ENCODE measurements around the gene EGLN2.
"Not testable (repeated sequence)": the region's sequence is repeated elsewhere in the genome, so short reads cannot be mapped to it uniquely, and the experiment has no call there.

EGLN2 gene

GRCh38 chr19:40819479-40820234, 20.7 kb downstream of the EGLN2 start:
- H2AFZ ChIP-seq (ENCODE audit: low read depth, low read length) = peak overlapping the region; percentile 19; the same call in 1 of the 2 replicates
- H3K4me2 ChIP-seq (ENCODE audit: insufficient read depth, low read length); H4K20me1 ChIP-seq (ENCODE audit: insufficient read depth, low read length); H3K27me3 ChIP-seq (ENCODE audit: insufficient read depth, low read length, poor library complexity); H3K4me3 ChIP-seq (ENCODE audit: low read depth in 1 of 2, low read length in 2 of 2); H3K9me3 ChIP-seq (ENCODE audit: insufficient read depth, low read length, severe bottlenecking); H3K36me3 ChIP-seq (ENCODE audit: insufficient read depth, low read length); H3K79me2 ChIP-seq (ENCODE audit: insufficient read depth, low read length); H3K4me1 ChIP-seq (ENCODE audit: insufficient read depth, low read length): not testable (repeated sequence)
- DNase-seq (peak; percentile 54), ATAC-seq (ENCODE audit: insufficient read depth, low read depth) (peak; percentile 42; the same call in 1 of the 3 replicates)
- peak overlapping the region; percentile 8; the same call in 1 of the 2 replicates for H3K9ac ChIP-seq (ENCODE audit: low read depth, low read length)
- H3K27ac ChIP-seq (ENCODE audit: low read length) = peak overlapping the region; percentile 53; the same call in 1 of the 2 replicates
- TF ChIP-seq CTCF (IDR thresholded peaks at IDR 0.05; ENCODE audit: borderline replicate concordance, extremely low read depth, low read length, poor library complexity, severe bottlenecking) = peak; percentile 69

- DNase-seq = no peak
- no peak overlapping the region for H3K4me2 ChIP-seq (ENCODE audit: insufficient read depth, low read length)
- no peak for TF ChIP-seq EZH2 (IDR thresholded peaks at IDR 0.05; ENCODE audit: borderline replicate concordance, low read depth, low read length, severe bottlenecking)
- TF ChIP-seq CTCF (IDR thresholded peaks at IDR 0.05; ENCODE audit: borderline replicate concordance, extremely low read depth, low read length, poor library complexity, severe bottlenecking) = no peak
- no peak overlapping the region for H2AFZ ChIP-seq (ENCODE audit: low read depth, low read length)
- no peak overlapping the region for H3K9ac ChIP-seq (ENCODE audit: low read depth, low read length)
- H3K27ac ChIP-seq (ENCODE audit: low read length) = no peak overlapping the region
- H3K4me3 ChIP-seq (ENCODE audit: low read depth in 1 of 2, low read length in 2 of 2) = no peak overlapping the region
- no peaks in the 10 kb centered on the region for H3K9me3 ChIP-seq (ENCODE audit: insufficient read depth, low read length, severe bottlenecking)
- no peaks in the 10 kb centered on the region for H3K27me3 ChIP-seq (ENCODE audit: insufficient read depth, low read length, poor library complexity)
- ATAC-seq (ENCODE audit: insufficient read depth, low read depth) = no peak
- H3K79me2 ChIP-seq (ENCODE audit: insufficient read depth, low read length) = no peaks in the 10 kb centered on the region
- H4K20me1 ChIP-seq (ENCODE audit: insufficient read depth, low read length) = peaks cover 2% of the 10 kb centered on the region; the same call in 1 of the 2 replicates
- H3K36me3 ChIP-seq (ENCODE audit: insufficient read depth, low read length) = peaks cover 5% of the 10 kb centered on the region; the same call in 1 of the 2 replicates
- peaks cover 4% of the 10 kb centered on the region for H3K4me1 ChIP-seq (ENCODE audit: insufficient read depth, low read length)
Measured at GRCh38 chr19:40822161-40822560, 23.2 kb downstream of the EGLN2 start.

GRCh38 chr19:40822704-40823553, 23.9 kb downstream of the EGLN2 start:
- not testable (repeated sequence) for H3K4me2 ChIP-seq (ENCODE audit: insufficient read depth, low read length); H2AFZ ChIP-seq (ENCODE audit: low read depth, low read length); H3K36me3 ChIP-seq (ENCODE audit: insufficient read depth, low read length); H3K27ac ChIP-seq (ENCODE audit: low read length); H3K4me1 ChIP-seq (ENCODE audit: insufficient read depth, low read length); H4K20me1 ChIP-seq (ENCODE audit: insufficient read depth, low read length); ATAC-seq (ENCODE audit: insufficient read depth, low read depth); H3K27me3 ChIP-seq (ENCODE audit: insufficient read depth, low read length, poor library complexity); H3K79me2 ChIP-seq (ENCODE audit: insufficient read depth, low read length); H3K9me3 ChIP-seq (ENCODE audit: insufficient read depth, low read length, severe bottlenecking); DNase-seq; H3K9ac ChIP-seq (ENCODE audit: low read depth, low read length); H3K4me3 ChIP-seq (ENCODE audit: low read depth in 1 of 2, low read length in 2 of 2)

- not testable (repeated sequence) for H3K4me2 ChIP-seq (ENCODE audit: insufficient read depth, low read length); H3K4me1 ChIP-seq (ENCODE audit: insufficient read depth, low read length); H2AFZ ChIP-seq (ENCODE audit: low read depth, low read length); H4K20me1 ChIP-seq (ENCODE audit: insufficient read depth, low read length); H3K27ac ChIP-seq (ENCODE audit: low read length); H3K27me3 ChIP-seq (ENCODE audit: insufficient read depth, low read length, poor library complexity); H3K4me3 ChIP-seq (ENCODE audit: low read depth in 1 of 2, low read length in 2 of 2); DNase-seq; H3K9ac ChIP-seq (ENCODE audit: low read depth, low read length); H3K79me2 ChIP-seq (ENCODE audit: insufficient read depth, low read length); ATAC-seq (ENCODE audit: insufficient read depth, low read depth); H3K36me3 ChIP-seq (ENCODE audit: insufficient read depth, low read length); H3K9me3 ChIP-seq (ENCODE audit: insufficient read depth, low read length, severe bottlenecking)
Measured at GRCh38 chr19:40824916-40825315, 25.9 kb downstream of the EGLN2 start.

- not testable (repeated sequence) for H4K20me1 ChIP-seq (ENCODE audit: insufficient read depth, low read length); H3K4me1 ChIP-seq (ENCODE audit: insufficient read depth, low read length); H3K9ac ChIP-seq (ENCODE audit: low read depth, low read length); DNase-seq; H3K9me3 ChIP-seq (ENCODE audit: insufficient read depth, low read length, severe bottlenecking); H3K4me3 ChIP-seq (ENCODE audit: low read depth in 1 of 2, low read length in 2 of 2); H3K36me3 ChIP-seq (ENCODE audit: insufficient read depth, low read length); H3K27ac ChIP-seq (ENCODE audit: low read length); H3K79me2 ChIP-seq (ENCODE audit: insufficient read depth, low read length); H2AFZ ChIP-seq (ENCODE audit: low read depth, low read length); H3K27me3 ChIP-seq (ENCODE audit: insufficient read depth, low read length, poor library complexity); H3K4me2 ChIP-seq (ENCODE audit: insufficient read depth, low read length); ATAC-seq (ENCODE audit: insufficient read depth, low read depth)
Measured at GRCh38 chr19:40825460-40826095, 26.6 kb downstream of the EGLN2 start.

- H4K20me1 ChIP-seq (ENCODE audit: insufficient read depth, low read length); H2AFZ ChIP-seq (ENCODE audit: low read depth, low read length); H3K4me2 ChIP-seq (ENCODE audit: insufficient read depth, low read length); H3K4me3 ChIP-seq (ENCODE audit: low read depth in 1 of 2, low read length in 2 of 2); H3K27ac ChIP-seq (ENCODE audit: low read length); H3K9ac ChIP-seq (ENCODE audit: low read depth, low read length); DNase-seq; H3K79me2 ChIP-seq (ENCODE audit: insufficient read depth, low read length); H3K9me3 ChIP-seq (ENCODE audit: insufficient read depth, low read length, severe bottlenecking); H3K36me3 ChIP-seq (ENCODE audit: insufficient read depth, low read length); H3K27me3 ChIP-seq (ENCODE audit: insufficient read depth, low read length, poor library complexity); ATAC-seq (ENCODE audit: insufficient read depth, low read depth); H3K4me1 ChIP-seq (ENCODE audit: insufficient read depth, low read length): not testable (repeated sequence)
Measured at GRCh38 chr19:40826312-40826698, 27.3 kb downstream of the EGLN2 start.
